CD8-positive, alpha-beta memory T cell (primary cell): ENCODE measurements around the gene MRM3. TPM values are rescaled to one million over a fixed set of nuclear protein-coding genes. Genes with fewer than 3 reads are reported as not detected.
A peak's percentile ranks its signal among the peaks of the same experiment; 100 is the strongest.

Source experiments
- CTCF ChIA-PET: fragments of 350-600 bp; sonication (Branson Sonifier 250); formaldehyde crosslinking; loops from one replicate; lab custom pipeline; 2021; ENCODE audit warnings: antibody characterized with exemption; lab: Charles Lee
- POLR2A ChIA-PET: fragments of 350-600 bp; sonication (Branson Sonifier 250); formaldehyde crosslinking; loops from one replicate; lab custom pipeline; 2021; ENCODE audit warnings: antibody characterized with exemption; lab: Charles Lee
- DNase-seq, 5 donors: peaks; one replicate each; pipeline versions ENCODE4 v3.0.0 to v3.0.0-alpha.2; 2020 to 2022; ENCODE audit warnings: mixed read lengths in 1 of 5
- H3K27ac ChIP-seq: one replicate; pipeline ENCODE4 v1.7.0; 2013; ENCODE audit warnings: low read depth, mild to moderate bottlenecking, low read length, moderate library complexity
- H3K27me3 ChIP-seq: 2 replicates; pipeline ENCODE4 v1.7.0; 2013; ENCODE audit warnings: low read length, mild to moderate bottlenecking; ENCODE audit not compliant: insufficient read depth, poor library complexity, severe bottlenecking
- H3K36me3 ChIP-seq: 2 replicates; pipeline ENCODE4 v1.7.0; 2013; ENCODE audit warnings: mild to moderate bottlenecking, low read length, moderate library complexity; ENCODE audit not compliant: insufficient read depth
- H3K4me1 ChIP-seq: 2 replicates; pipeline ENCODE4 v1.7.0; 2013; ENCODE audit warnings: mild to moderate bottlenecking, low read length, moderate library complexity; ENCODE audit not compliant: insufficient read depth
- H3K4me3 ChIP-seq: 2 replicates; pipeline ENCODE4 v1.7.0; 2013; ENCODE audit warnings: mild to moderate bottlenecking, low read length
- H3K9me3 ChIP-seq: 2 replicates; pipeline ENCODE4 v1.7.0; 2013; ENCODE audit warnings: mild to moderate bottlenecking, low read length
- H3K27ac Mint-ChIP-seq, 8 donors: one replicate each; pipeline ENCODE4 v1.8.0; 2020 to 2021; ENCODE audit warnings: mixed read lengths in 8 of 8, mild to moderate bottlenecking in 6 of 8, inconsistent platforms in 3 of 8, moderate library complexity in 3 of 8
- H3K27me3 Mint-ChIP-seq, 2 donors: one replicate each; pipeline ENCODE4 v1.8.0; 2020 to 2021; ENCODE audit warnings: mixed read lengths in 2 of 2, mild to moderate bottlenecking in 1 of 2, moderate library complexity in 1 of 2
- H3K36me3 Mint-ChIP-seq, 3 donors: one replicate each; pipeline ENCODE4 v1.8.0; 2020 to 2021; ENCODE audit warnings: mixed read lengths in 3 of 3, inconsistent platforms in 1 of 3, mild to moderate bottlenecking in 1 of 3
- H3K4me1 Mint-ChIP-seq, 3 donors: one replicate each; pipeline ENCODE4 v1.8.0; 2020 to 2021; ENCODE audit warnings: mixed read lengths in 3 of 3, inconsistent platforms in 1 of 3, mild to moderate bottlenecking in 1 of 3
- H3K4me3 Mint-ChIP-seq, 7 donors: one replicate each; pipeline ENCODE4 v1.8.0; 2020 to 2021; ENCODE audit warnings: mixed read lengths in 7 of 7, mild to moderate bottlenecking in 6 of 7, moderate library complexity in 4 of 7, inconsistent platforms in 2 of 7
- H3K9me3 Mint-ChIP-seq, 5 donors: one replicate each; pipeline ENCODE4 v1.8.0; 2020 to 2022; ENCODE audit warnings: mixed read lengths in 5 of 5, mild to moderate bottlenecking in 3 of 5, moderate library complexity in 2 of 5, inconsistent platforms in 1 of 5
- polyA plus RNA-seq: library from polyadenylated mRNA; unstranded; fragments of 300-500 nt; fragmentation: Illumina TruSeq; gene quantifications from one replicate; pipeline ENCODE4 v1.2.3, GENCODE V29; 2021
- total RNA-seq, 2 experiments: library from RNA; stranded (reverse); gene quantifications; one replicate each; pipeline ENCODE4 v1.2.3, GENCODE V29; 2021

The MRM3 gene
- total and polyA plus RNA-seq, 3 experiments from 2014 or later: 24.9 to 37.4 (median 35.5) TPM

GRCh38 chr17:806346-806745, 24.2 kb downstream of the MRM3 start:
- no peak overlapping the region for H3K4me3 Mint-ChIP-seq
- no peaks in the 10 kb centered on the region for H3K4me1 ChIP-seq
- no peaks in the 10 kb centered on the region for H3K36me3 ChIP-seq
- H3K27ac Mint-ChIP-seq: no peak overlapping the region
- H3K9me3 ChIP-seq: no peaks in the 10 kb centered on the region
- no peaks in the 10 kb centered on the region for H3K36me3 Mint-ChIP-seq
- ChIA-PET POLR2A (no interaction called here), CTCF (no interaction called here)
- no peaks in the 10 kb centered on the region for H3K27me3 Mint-ChIP-seq
- no peaks in the 10 kb centered on the region for H3K27me3 ChIP-seq
- H3K4me1 Mint-ChIP-seq: no peaks in the 10 kb centered on the region
- H3K27ac ChIP-seq: no peak overlapping the region
- H3K9me3 Mint-ChIP-seq: no peaks in the 10 kb centered on the region
- no peak for DNase-seq
- no peak overlapping the region for H3K4me3 ChIP-seq

GRCh38 chr17:806781-807522, 24.8 kb downstream of the MRM3 start:
- Mint-ChIP-seq H3K27me3 (no peaks in the 10 kb centered on the region), H3K27ac (no peak overlapping the region), H3K4me3 (no peak overlapping the region), H3K9me3 (no peaks in the 10 kb centered on the region), H3K4me1 (no peaks in the 10 kb centered on the region), H3K36me3 (no peaks in the 10 kb centered on the region)
- H3K27me3 ChIP-seq: no peaks in the 10 kb centered on the region
- no peak overlapping the region for H3K4me3 ChIP-seq
- ChIA-PET POLR2A (no interaction called here), CTCF (no interaction called here)
- H3K36me3 ChIP-seq: no peaks in the 10 kb centered on the region
- H3K9me3 ChIP-seq: no peaks in the 10 kb centered on the region
- DNase-seq: no peak
- H3K27ac ChIP-seq: no peak overlapping the region
- H3K4me1 ChIP-seq: no peaks in the 10 kb centered on the region

- ChIA-PET CTCF (no interaction called here), POLR2A (no interaction called here)
- H3K36me3 Mint-ChIP-seq: no peaks in the 10 kb centered on the region
- H3K4me3 Mint-ChIP-seq: no peak overlapping the region
- H3K9me3 Mint-ChIP-seq: no peaks in the 10 kb centered on the region
- H3K4me1 Mint-ChIP-seq: no peaks in the 10 kb centered on the region
- H3K27ac Mint-ChIP-seq: no peak overlapping the region
- H3K27me3 Mint-ChIP-seq: peaks cover 1 to 7% of the 10 kb centered on the region in 2 donors
- no peak overlapping the region for H3K27ac ChIP-seq
- no peaks in the 10 kb centered on the region for H3K4me1 ChIP-seq
- no peaks in the 10 kb centered on the region for H3K9me3 ChIP-seq
- H3K27me3 ChIP-seq: no peaks in the 10 kb centered on the region
- H3K4me3 ChIP-seq: no peak overlapping the region
- no peaks in the 10 kb centered on the region for H3K36me3 ChIP-seq
- no peak for DNase-seq
These were observed 25.6 kb downstream of the MRM3 start for GRCh38 chr17:807523-808294.

GRCh38 chr17:811051-811784, 29.1 kb downstream of the MRM3 start:
- Mint-ChIP-seq H3K36me3 (no peaks in the 10 kb centered on the region), H3K4me3 (no peak overlapping the region), H3K9me3 (no peaks in the 10 kb centered on the region), H3K4me1 (no peaks in the 10 kb centered on the region), H3K27me3 (peaks cover 1 to 7% of the 10 kb centered on the region in 2 donors), H3K27ac (peak overlapping the region in 1 of 8 donors; percentile 84)
- Histone ChIP-seq H3K4me3 (no peak overlapping the region), H3K4me1 (no peaks in the 10 kb centered on the region), H3K27me3 (no peaks in the 10 kb centered on the region), H3K36me3 (no peaks in the 10 kb centered on the region), H3K9me3 (no peaks in the 10 kb centered on the region), H3K27ac (no peak overlapping the region)
- DNase-seq: no peak
- CTCF ChIA-PET: no interaction called here
- POLR2A ChIA-PET: no interaction called here

- H3K9me3 ChIP-seq: no peaks in the 10 kb centered on the region
- Mint-ChIP-seq H3K27ac (peak overlapping the region in 2 of 8 donors; percentile 1 to 33), H3K4me1 (no peaks in the 10 kb centered on the region), H3K27me3 (peaks cover 1 to 16% of the 10 kb centered on the region in 2 donors), H3K36me3 (no peaks in the 10 kb centered on the region), H3K9me3 (no peaks in the 10 kb centered on the region), H3K4me3 (no peak overlapping the region)
- H3K36me3 ChIP-seq: no peaks in the 10 kb centered on the region
- CTCF ChIA-PET: no interaction called here
- no peak overlapping the region for H3K4me3 ChIP-seq
- no peaks in the 10 kb centered on the region for H3K4me1 ChIP-seq
- DNase-seq: no peak
- POLR2A ChIA-PET: no interaction called here
- H3K27ac ChIP-seq: no peak overlapping the region
- H3K27me3 ChIP-seq: no peaks in the 10 kb centered on the region
These were observed 30.6 kb downstream of the MRM3 start for GRCh38 chr17:812638-813204.

- Mint-ChIP-seq H3K4me1 (no peaks in the 10 kb centered on the region), H3K27ac (no peak overlapping the region)
- POLR2A ChIA-PET: interaction anchor here (0.5 kb wide), 1 partner anchor 87 kb away, joined by 5 read pairs; no protein-coding TSS in a partner anchor
These were observed 32.2 kb downstream of the MRM3 start for GRCh38 chr17:814371-814770.

GRCh38 chr17:819251-819650, 37.1 kb downstream of the MRM3 start:
- Mint-ChIP-seq H3K36me3 (no peaks in the 10 kb centered on the region), H3K27me3 (peaks cover 0 to 11% of the 10 kb centered on the region in 2 donors), H3K9me3 (no peaks in the 10 kb centered on the region), H3K27ac (no peak overlapping the region), H3K4me1 (no peaks in the 10 kb centered on the region), H3K4me3 (no peak overlapping the region)
- no peak overlapping the region for H3K4me3 ChIP-seq
- no peaks in the 10 kb centered on the region for H3K27me3 ChIP-seq
- ChIA-PET CTCF (no interaction called here), POLR2A (no interaction called here)
- no peaks in the 10 kb centered on the region for H3K36me3 ChIP-seq
- H3K4me1 ChIP-seq: no peaks in the 10 kb centered on the region
- DNase-seq: no peak
- no peak overlapping the region for H3K27ac ChIP-seq
- no peaks in the 10 kb centered on the region for H3K9me3 ChIP-seq

More at GRCh38 chr17:814371-814770, 32.2 kb downstream of the MRM3 start:
- Histone ChIP-seq H3K27me3 (no peaks in the 10 kb centered on the region), H3K4me3 (no peak overlapping the region), H3K4me1 (no peaks in the 10 kb centered on the region), H3K9me3 (no peaks in the 10 kb centered on the region), H3K36me3 (no peaks in the 10 kb centered on the region), H3K27ac (no peak overlapping the region)
- CTCF ChIA-PET: no interaction called here
- DNase-seq: no peak
- no peak overlapping the region for H3K4me3 Mint-ChIP-seq
- H3K36me3 Mint-ChIP-seq: no peaks in the 10 kb centered on the region
- peaks cover 1 to 16% of the 10 kb centered on the region in 2 donors for H3K27me3 Mint-ChIP-seq
- H3K9me3 Mint-ChIP-seq: no peaks in the 10 kb centered on the region
